ENCODE results near the gene PEDS1.

Gene PEDS1

DNA sequence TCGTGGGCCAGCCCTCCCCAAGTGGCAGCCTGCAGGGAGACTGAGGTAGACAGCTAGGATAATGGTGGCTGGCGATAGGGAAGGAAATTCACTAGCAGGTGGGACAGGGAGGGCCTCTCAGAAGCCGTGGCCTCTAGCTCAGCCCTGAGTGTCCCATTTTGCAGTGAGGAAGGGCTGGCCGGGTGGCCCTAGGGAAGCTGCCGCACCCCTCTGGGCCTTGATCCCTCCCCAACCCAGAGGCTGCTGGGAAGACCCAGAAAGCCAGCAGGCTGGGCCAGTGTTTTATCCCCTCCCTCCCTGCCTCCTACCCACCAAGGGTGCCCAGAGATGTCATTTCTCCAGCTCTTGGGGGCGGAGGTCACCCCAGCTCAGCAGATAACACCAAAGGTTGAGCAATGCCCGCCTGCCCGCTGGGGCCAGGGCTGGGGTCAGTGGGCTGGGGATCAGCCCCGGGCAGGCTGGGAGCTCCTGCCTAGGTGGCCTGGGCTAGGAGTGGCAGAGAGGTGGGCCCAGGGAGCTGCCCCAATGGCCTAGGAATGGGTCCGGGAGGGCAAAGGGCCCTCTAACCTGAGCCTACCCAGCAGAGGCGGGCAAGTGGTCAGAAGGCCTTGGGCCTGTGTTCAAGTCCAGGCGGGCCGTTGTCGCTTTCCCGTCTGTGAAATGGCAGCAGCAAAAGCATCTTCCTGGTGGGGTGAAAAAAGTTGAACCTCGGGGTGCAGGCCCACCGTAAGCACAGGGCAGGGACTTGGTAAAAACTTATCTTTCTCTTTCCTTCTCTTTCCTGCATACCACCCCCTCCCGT, 35.6 kb upstream of the PEDS1 start:
- H3K27ac ChIP-seq, result no peak overlapping the region
- TF ChIP-seq ZFX (IDR thresholded peaks at IDR 0.05), result no peak
- TF ChIP-seq, protein P1, sequence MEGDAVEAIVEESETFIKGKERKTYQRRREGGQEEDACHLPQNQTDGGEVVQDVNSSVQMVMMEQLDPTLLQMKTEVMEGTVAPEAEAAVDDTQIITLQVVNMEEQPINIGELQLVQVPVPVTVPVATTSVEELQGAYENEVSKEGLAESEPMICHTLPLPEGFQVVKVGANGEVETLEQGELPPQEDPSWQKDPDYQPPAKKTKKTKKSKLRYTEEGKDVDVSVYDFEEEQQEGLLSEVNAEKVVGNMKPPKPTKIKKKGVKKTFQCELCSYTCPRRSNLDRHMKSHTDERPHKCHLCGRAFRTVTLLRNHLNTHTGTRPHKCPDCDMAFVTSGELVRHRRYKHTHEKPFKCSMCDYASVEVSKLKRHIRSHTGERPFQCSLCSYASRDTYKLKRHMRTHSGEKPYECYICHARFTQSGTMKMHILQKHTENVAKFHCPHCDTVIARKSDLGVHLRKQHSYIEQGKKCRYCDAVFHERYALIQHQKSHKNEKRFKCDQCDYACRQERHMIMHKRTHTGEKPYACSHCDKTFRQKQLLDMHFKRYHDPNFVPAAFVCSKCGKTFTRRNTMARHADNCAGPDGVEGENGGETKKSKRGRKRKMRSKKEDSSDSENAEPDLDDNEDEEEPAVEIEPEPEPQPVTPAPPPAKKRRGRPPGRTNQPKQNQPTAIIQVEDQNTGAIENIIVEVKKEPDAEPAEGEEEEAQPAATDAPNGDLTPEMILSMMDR (conservative IDR thresholded peaks at IDR 0.05), result no peak

- no peak overlapping the region for H3K27ac ChIP-seq
- no peak for TF ChIP-seq ZFX (IDR thresholded peaks at IDR 0.05)
- TF ChIP-seq, protein P1 (conservative IDR thresholded peaks at IDR 0.05), result no peak
Observed at GRCh38 chr20:50188287-50188688, 34.8 kb upstream of the PEDS1 start.

DNA sequence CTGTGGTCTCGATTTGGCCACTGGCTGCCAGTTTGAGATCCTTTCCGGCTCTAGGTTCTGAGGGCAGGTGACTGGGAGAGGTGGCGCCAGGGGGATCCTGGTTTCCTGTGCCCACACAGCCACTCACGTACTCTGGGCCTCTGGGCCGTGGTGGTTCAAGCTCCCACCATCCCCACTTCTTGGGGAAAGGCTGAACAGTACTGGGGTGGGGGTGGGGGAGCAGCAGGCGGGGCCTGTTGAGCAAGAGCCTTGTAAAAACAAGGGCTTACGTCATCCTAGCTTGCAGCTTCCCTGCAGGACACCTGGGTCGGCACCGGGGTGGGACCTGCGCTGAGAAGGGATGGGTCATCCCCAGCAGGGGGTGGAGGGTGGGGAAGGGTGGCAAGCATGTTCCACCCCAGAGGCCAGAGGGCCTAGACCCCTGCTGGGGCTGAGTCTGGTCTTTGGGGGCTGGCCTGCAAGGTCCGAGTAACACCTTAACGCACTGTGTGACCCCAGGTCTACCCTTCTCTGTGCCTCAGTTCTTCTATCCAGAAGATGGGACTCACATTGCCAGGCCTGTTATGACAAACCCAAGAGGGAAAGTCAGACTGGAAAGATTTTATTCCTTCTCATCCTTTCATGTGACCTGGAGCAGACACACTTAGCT, 34.0 kb upstream of the PEDS1 start:
- no peak overlapping the region for H3K27ac ChIP-seq
- no peak for TF ChIP-seq ZFX (IDR thresholded peaks at IDR 0.05)
- TF ChIP-seq, protein P1 (conservative IDR thresholded peaks at IDR 0.05), result no peak

GRCh38 chr20:50186987-50187402, 33.5 kb upstream of the PEDS1 start:
- TF ChIP-seq, protein P1 (conservative IDR thresholded peaks at IDR 0.05), result no peak
- TF ChIP-seq ZFX (IDR thresholded peaks at IDR 0.05), result no peak
- no peak overlapping the region for H3K27ac ChIP-seq

DNA sequence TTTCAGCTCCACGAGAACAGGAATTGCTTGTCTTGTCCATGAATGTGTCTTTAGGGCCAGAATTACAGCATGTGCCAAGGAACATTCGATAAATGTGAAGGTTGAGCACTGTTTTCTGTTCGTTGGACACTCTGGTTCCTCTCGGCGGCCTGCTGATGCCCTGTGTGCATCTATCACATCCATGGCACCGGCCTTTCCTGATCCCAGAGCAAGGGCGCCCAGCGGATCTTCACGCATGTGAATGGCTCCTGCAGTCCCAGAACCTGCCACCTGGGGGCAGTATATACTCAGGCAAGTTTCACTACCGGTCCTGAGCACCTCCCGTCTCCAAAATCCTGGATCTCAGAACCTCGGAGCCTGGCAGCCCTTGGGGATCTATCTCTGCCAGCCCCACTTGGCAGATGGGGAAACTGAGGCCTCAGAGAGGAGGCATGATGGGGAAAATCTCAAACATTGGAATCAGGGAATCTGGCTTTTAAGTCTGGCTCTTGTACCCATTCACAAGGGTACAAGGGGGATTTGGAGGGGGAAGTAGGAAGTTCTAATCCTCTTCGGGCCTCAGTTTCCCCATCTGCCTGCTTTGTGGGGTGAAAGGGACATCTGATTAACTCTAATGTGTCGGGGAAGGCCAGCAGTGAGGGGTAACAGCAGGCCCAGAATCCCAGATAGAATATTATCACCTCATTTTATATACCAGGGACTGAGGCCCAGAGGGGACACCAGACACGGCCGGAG, 32.8 kb upstream of the PEDS1 start:
- H3K27ac ChIP-seq, result no peak overlapping the region
- TF ChIP-seq, protein P1 (conservative IDR thresholded peaks at IDR 0.05), result peak; percentile 95
- no peak for TF ChIP-seq ZFX (IDR thresholded peaks at IDR 0.05)

GRCh38 chr20:50185426-50185825, 31.9 kb upstream of the PEDS1 start:
- no peak overlapping the region for H3K27ac ChIP-seq
- TF ChIP-seq ZFX (IDR thresholded peaks at IDR 0.05), result no peak
- TF ChIP-seq, protein P1 (conservative IDR thresholded peaks at IDR 0.05), result no peak

- TF ChIP-seq, protein P1 (conservative IDR thresholded peaks at IDR 0.05), result no peak
- no peak for TF ChIP-seq ZFX (IDR thresholded peaks at IDR 0.05)
- no peak overlapping the region for H3K27ac ChIP-seq
Observed at GRCh38 chr20:50182346-50182745, 28.8 kb upstream of the PEDS1 start.

Measured in C4-2B (cell line).